Measurements from ENCODE around the gene SLC38A5.

- TF ChIP-seq SUZ12 (IDR thresholded peaks at IDR 0.05) (no peak), L3MBTL2 (conservative IDR thresholded peaks at IDR 0.05) (no peak), BHLHE40 (IDR thresholded peaks at IDR 0.05; ENCODE audit: borderline replicate concordance) (no peak), FOXM1 (IDR thresholded peaks at IDR 0.05; ENCODE audit: borderline replicate concordance) (no peak), FOXA1 (IDR thresholded peaks at IDR 0.05) (no peak), ARNT (IDR thresholded peaks at IDR 0.05) (no peak), SP1 (IDR thresholded peaks at IDR 0.05) (no peak), PKNOX1 (IDR thresholded peaks at IDR 0.05) (no peak), HDGF (IDR thresholded peaks at IDR 0.05; ENCODE audit: borderline replicate concordance) (no peak), TARDBP (IDR thresholded peaks at IDR 0.05) (no peak)
These were observed 26.6 kb upstream of the SLC38A5 start for GRCh38 chrX:48496660-48497059.

Data from HEK293T (cell line).